ENCODE data around the gene CD164L2. TPM values are rescaled to one million over a fixed set of nuclear protein-coding genes. Genes with fewer than 3 reads are reported as not detected.
A peak's percentile ranks its signal among the peaks of the same experiment; 100 is the strongest.

CD164L2 gene
- total RNA-seq, 2 experiments from 2014 or later, result not detected

DNA sequence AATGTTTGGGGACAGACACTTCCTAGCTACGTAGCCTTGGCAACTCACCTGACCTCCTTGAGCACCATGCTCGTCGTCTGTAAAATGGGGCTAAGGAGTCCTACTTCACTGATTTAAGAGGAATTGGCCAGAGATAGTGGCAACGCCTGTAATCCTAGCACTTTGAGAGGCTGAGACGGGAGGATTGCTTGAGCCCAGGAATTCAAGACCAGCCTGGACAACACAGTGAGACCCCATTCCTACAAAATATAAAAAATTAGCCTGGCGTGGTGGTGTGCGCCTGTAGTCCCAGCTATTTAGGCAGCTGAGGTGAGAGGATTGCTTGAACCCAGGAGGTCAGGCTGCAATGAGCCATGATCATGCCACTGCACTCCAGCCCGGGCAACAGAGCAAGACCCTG is 36.8 kb downstream of the CD164L2 start:
- ChIA-PET POLR2A (no interaction called here), CTCF (interaction anchor here (0.6 to 9.0 kb wide), 6 partner anchors 11 to 379 kb away, joined by 3 to 68 read pairs (median 6); partner anchors contain the start of gene MAP3K6)
- no peak overlapping the region for H3K27ac Mint-ChIP-seq
- peaks cover 22% of the 10 kb centered on the region for H3K36me3 Mint-ChIP-seq (ENCODE audit: low read depth)
- DNase-seq, result no peak
- no peak overlapping the region for H3K4me3 Mint-ChIP-seq
- H3K9me3 Mint-ChIP-seq, result no peaks in the 10 kb centered on the region
- peaks cover 34% of the 10 kb centered on the region for H3K4me1 Mint-ChIP-seq
- no peaks in the 10 kb centered on the region for H3K27me3 Mint-ChIP-seq

DNA sequence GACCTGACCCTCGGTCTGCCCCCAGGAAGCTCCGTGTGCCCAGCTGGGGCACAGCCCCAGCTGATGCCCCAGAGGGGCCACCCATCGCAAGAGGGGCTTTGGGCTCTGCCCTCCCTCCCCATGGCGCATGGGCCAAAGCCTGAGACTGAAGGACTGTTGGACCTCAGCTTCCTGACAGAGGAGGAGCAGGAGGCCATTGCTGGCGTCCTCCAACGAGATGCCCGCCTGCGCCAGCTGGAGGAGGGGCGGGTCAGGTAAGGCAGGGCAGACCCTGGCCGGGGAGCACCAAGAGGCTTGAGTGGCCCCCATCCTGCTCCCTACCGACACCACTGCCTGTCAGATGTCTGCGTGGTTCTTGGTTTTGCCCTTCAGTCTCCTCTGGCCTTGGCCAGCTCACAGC is 37.9 kb downstream of the CD164L2 start:
- DNase-seq, result no peak
- no peak overlapping the region for H3K27ac Mint-ChIP-seq
- CTCF ChIA-PET, result interaction anchor here (0.5 to 9.0 kb wide), 8 partner anchors 11 to 884 kb away, joined by 3 to 68 read pairs (median 4); partner anchors contain the start of gene MAP3K6
- POLR2A ChIA-PET, result no interaction called here
- H3K4me3 Mint-ChIP-seq, result peak overlapping the region; percentile 61
- peaks cover 22% of the 10 kb centered on the region for H3K36me3 Mint-ChIP-seq (ENCODE audit: low read depth)
- no peaks in the 10 kb centered on the region for H3K27me3 Mint-ChIP-seq
- peaks cover 42% of the 10 kb centered on the region for H3K4me1 Mint-ChIP-seq
- H3K9me3 Mint-ChIP-seq, result no peaks in the 10 kb centered on the region

DNA sequence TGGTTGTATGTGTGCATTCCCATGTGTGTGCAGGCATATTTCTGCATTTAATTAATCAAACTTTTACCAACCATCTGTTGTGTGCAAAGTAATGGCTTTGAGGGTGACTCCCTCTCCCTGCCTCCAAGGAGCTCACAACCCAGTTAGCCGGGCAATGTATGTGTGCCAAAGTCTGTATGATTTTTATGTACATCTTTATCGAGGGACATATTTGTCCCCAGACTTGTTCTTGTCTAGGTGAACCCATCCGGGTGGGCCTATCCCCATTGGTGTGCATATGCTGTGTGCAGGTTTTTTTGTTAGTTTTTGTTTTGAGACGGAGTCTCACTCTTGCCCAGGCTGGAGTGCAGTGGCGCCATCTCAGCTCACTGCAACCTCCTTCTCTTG is 39.5 kb downstream of the CD164L2 start:
- no peaks in the 10 kb centered on the region for H3K27me3 Mint-ChIP-seq
- H3K9me3 Mint-ChIP-seq, result no peaks in the 10 kb centered on the region
- H3K27ac Mint-ChIP-seq, result peak overlapping the region; percentile 89
- no peak for DNase-seq
- peaks cover 22% of the 10 kb centered on the region for H3K36me3 Mint-ChIP-seq (ENCODE audit: low read depth)
- peak overlapping the region; percentile 84 for H3K4me3 Mint-ChIP-seq
- ChIA-PET CTCF (interaction anchor here (1.0 to 9.0 kb wide), 7 partner anchors 9 to 43 kb away, joined by 3 to 68 read pairs (median 4); partner anchors contain the start of gene MAP3K6), POLR2A (interaction anchor here (0.7 kb wide), 1 partner anchor 10 kb away, joined by 4 read pairs; no protein-coding TSS in a partner anchor)
- H3K4me1 Mint-ChIP-seq, result peaks cover 50% of the 10 kb centered on the region

DNA sequence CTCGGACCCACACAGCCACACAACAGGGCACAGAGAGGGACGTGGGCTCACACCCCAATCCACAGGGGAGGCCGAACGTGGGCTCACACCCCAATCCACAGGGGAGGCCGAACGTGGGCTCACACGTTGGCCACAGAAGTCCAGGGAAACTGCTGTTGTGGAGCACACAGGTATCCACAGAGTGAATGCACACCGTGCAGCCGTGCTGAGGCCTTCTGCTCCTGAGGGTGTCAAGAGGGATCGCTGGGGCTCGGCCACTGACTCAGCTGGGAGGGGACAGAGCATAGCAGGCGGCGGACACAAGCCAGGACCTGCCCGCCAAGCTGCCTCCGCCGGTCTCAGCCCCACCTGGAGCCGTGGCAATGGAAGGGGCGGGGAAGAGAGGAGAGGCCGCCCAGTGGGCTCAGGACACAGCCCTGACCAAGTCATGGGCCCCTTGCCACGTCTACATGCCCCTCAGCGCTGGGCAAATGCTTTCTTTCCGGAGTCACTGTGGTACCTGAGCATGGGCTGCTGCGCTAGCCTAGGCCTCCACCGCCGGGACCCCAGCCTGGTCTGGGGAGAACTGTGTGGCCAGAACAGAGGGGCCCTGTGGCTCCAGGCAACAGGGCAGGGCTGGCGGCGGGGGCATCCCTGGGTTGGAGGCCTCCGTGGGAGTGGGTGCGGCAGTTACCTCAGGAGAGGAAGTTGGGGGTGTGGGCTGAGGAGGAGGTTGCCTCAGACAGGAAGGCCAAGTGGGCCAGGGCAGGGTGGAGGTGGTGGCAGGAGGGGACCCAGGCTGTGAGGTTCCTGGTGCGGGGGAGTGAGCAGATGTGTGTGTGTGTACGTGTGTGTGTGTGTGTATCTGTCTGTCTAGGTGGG is 40.1 kb downstream of the CD164L2 start:
- Mint-ChIP-seq H3K27me3 (no peaks in the 10 kb centered on the region), H3K4me1 (peaks cover 50% of the 10 kb centered on the region), H3K27ac (peak overlapping the region; percentile 89), H3K36me3 (ENCODE audit: low read depth) (peaks cover 22% of the 10 kb centered on the region), H3K4me3 (peak overlapping the region; percentile 84), H3K9me3 (no peaks in the 10 kb centered on the region)
- POLR2A ChIA-PET, result interaction anchor here (0.7 kb wide), 1 partner anchor 11 kb away, joined by 4 read pairs; no protein-coding TSS in a partner anchor
- DNase-seq, result peak; percentile 85
- CTCF ChIA-PET, result interaction anchor here (0.6 to 9.0 kb wide), 8 partner anchors 10 to 151 kb away, joined by 3 to 68 read pairs (median 4); partner anchors contain the start of gene MAP3K6

DNA sequence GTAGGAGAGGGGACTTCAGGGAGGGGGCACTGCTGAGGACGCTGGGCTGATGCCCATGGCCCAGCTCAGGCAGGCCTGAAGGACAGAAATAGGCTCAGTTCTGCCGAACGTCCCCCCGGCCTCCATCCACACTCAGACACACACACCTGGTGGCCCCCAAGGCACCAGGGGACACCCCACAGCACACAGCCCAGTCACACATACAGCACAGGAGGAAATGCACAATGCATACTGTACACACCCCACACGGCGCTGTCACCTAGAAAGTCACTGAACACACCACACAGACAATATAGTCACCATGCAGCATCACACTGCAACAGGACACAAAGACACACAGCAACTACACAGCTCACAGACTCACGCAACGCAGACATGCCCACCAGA is 40.7 kb downstream of the CD164L2 start:
- Mint-ChIP-seq H3K9me3 (no peaks in the 10 kb centered on the region), H3K4me3 (peak overlapping the region; percentile 84), H3K27ac (peak overlapping the region; percentile 89), H3K27me3 (no peaks in the 10 kb centered on the region), H3K4me1 (peaks cover 47% of the 10 kb centered on the region), H3K36me3 (ENCODE audit: low read depth) (peaks cover 21% of the 10 kb centered on the region)
- ChIA-PET POLR2A (no interaction called here), CTCF (interaction anchor here (0.6 to 9.0 kb wide), 4 partner anchors 10 to 47 kb away, joined by 3 to 68 read pairs (median 12); no protein-coding TSS in a partner anchor)
- peak; percentile 51 for DNase-seq

DNA sequence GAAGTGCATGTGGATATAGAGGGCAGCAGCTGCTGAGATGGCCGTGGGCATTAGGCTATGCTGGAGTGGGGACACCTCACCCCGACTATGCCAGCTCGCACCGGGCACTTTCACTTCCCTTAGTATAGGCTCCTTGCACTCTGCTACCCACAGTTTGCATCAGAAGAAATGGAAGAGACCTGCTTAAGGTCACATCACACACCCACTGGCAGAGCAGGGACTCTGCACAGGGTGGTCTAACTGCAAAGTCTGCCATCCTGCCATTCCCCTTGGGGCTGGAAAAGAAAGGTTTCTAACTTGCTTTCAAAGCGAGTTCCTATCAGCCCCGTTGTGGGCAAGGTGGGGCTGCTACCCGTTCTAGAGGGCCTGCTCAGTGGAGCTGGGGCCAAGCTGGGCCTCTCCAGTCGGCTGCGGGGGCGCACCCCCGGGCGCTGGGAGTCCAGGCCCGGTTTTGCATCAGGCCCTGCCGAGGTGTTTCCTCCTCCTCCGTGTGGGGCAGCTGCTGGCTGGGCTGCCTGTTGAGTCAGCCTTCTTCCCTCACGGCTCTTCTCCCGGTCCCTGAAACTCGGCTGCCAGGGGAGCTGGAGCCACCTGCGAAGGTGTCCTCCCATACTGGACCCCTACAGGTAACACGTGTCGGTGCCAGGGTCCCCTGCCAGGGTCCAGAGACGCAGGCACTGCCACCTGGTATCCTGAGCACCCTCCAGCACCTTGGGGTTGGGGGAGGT is 41.4 kb downstream of the CD164L2 start, which contains the start of gene SYTL1:
Gene SYTL1 (plus strand): TSS at position 498 of the 728 bp plus-strand sequence. CDS start 3,313 bp downstream, outside the sequence.
- POLR2A ChIA-PET, result no interaction called here
- H3K4me3 Mint-ChIP-seq, result peak within 1 kb of the TSS; percentile 84
- peak; percentile 72 for DNase-seq
- peaks cover 19% of the 10 kb centered on the region for H3K36me3 Mint-ChIP-seq (ENCODE audit: low read depth)
- no peaks in the 10 kb centered on the region for H3K9me3 Mint-ChIP-seq
- CTCF ChIA-PET, result interaction anchor here (0.6 to 9.0 kb wide), 6 partner anchors 9 to 47 kb away, joined by 3 to 68 read pairs (median 4); partner anchors contain the start of gene MAP3K6
- H3K27me3 Mint-ChIP-seq, result no peaks in the 10 kb centered on the region
- H3K27ac Mint-ChIP-seq, result peak within 1 kb of the TSS; percentile 89
- peaks cover 44% of the 10 kb centered on the region for H3K4me1 Mint-ChIP-seq

DNA sequence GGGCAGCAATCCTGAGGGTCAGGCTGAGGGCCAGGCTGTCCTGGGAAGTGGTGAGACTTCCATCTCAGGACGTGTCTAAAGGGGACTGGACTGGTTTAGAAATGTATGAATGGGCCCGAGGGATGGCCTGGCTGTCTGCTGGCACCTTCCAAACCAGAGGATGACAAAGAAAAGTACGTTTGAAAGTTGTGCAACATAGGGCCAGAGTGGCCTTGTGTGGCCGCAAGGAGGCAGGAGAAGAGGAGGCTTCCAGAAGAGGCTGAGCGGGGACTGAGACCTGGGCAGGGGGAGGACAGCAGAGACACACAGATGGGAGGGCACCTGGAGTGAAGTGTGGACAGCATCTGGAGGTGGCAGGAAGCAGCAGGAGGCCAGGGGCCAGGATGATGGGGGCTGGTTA is 43.9 kb downstream of the CD164L2 start:
- Mint-ChIP-seq H3K4me1 (peaks cover 32% of the 10 kb centered on the region), H3K9me3 (no peaks in the 10 kb centered on the region), H3K4me3 (no peak overlapping the region), H3K27me3 (no peaks in the 10 kb centered on the region), H3K36me3 (ENCODE audit: low read depth) (peaks cover 20% of the 10 kb centered on the region), H3K27ac (peak overlapping the region; percentile 59)
- POLR2A ChIA-PET, result no interaction called here
- DNase-seq, result no peak
- CTCF ChIA-PET, result interaction anchor here (0.9 to 9.0 kb wide), 4 partner anchors 12 to 18 kb away, joined by 3 to 68 read pairs (median 4); no protein-coding TSS in a partner anchor

DNA sequence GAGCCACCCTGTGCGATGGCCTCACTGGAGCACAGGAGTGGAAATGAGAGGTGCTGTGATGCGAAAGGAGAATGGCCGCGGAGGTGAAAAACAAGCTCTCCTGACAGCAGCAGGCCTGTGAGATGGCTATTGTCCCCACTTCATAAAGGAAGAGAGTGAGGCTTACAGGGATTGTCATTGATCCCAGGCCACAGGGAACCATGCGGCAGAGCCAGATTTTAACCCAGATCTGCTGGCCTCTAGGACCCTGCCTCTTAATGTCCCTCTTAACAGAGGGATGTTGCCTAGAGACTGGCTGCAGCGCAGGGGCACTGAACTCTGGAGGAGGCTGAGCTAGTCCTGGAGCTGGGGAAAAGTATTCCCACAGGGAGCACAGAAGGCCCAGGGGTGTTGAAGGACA is 44.4 kb downstream of the CD164L2 start:
- Mint-ChIP-seq H3K4me3 (no peak overlapping the region), H3K36me3 (ENCODE audit: low read depth) (peaks cover 25% of the 10 kb centered on the region), H3K27me3 (no peaks in the 10 kb centered on the region), H3K9me3 (no peaks in the 10 kb centered on the region), H3K4me1 (peaks cover 29% of the 10 kb centered on the region), H3K27ac (peak overlapping the region; percentile 73)
- ChIA-PET POLR2A (no interaction called here), CTCF (interaction anchor here (1.2 to 9.0 kb wide), 3 partner anchors 14 to 18 kb away, joined by 3 to 68 read pairs (median 3); no protein-coding TSS in a partner anchor)
- DNase-seq, result no peak

DNA sequence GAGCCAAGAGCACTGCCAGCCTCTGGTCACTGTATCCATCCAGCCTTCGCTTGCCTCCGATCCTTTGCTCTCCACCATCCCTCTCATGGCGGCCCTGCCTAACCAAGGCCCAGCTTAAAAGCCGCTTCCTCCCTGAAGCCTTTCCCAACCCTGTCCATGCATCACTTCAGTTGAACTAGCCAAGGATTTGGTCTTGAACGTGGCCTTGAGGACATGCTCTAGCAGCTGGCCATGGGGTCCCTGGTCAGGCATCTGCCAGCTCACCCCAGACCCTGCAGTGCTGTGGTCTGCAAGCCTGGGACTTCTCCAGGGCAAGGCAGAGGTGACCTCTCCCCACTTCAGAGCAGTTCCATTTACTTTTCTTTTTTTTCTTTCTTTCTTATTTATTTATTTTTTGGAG is 46.4 kb downstream of the CD164L2 start:
- no peak overlapping the region for H3K27ac Mint-ChIP-seq

DNA sequence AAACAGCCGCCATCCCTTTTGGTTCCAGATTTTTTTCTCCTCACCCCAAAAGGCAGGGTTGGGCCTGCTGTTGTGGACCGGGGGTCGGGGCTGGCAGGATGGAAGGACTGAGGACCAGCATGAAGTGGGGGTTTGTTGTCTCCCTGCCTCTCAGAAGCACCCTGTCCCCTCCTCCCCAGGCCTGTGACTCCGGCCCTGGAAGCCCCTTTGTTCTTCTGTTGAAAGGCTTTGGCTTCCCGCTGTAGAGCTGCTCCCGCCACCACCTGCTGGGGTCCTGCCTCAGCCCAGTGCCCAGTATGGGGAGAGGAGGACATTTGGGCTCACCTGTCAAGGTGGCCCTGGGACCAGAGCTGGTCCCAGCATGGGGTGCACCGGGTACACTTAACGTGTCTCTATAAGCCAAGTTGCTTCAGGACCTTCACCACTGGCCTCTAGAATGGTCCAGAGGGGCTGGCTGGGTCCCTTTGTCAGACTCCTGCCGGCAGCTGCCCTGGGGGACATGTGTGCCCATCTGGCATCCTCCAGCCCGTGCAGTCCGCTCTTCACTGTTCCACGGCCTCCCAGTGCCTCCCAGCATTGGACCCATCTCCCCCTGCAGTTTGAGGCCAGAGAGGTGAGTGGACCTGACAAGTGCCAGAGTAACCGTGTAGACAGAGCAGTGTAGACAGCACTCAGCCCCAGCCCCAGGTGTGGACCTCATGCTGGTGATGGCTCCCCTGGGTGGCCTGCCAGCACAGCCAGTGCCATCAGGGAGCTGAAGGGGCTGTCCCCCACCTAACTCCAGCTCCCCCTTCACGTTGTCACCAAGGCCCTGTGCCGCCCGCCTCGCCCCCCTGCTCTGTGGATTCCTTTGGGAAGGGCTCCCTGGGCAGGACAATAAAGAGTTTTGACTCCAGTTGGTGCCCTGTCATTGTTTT is 47.4 kb downstream of the CD164L2 start:
- peaks cover 36% of the 10 kb centered on the region for H3K36me3 Mint-ChIP-seq (ENCODE audit: low read depth)
- H3K27me3 Mint-ChIP-seq, result no peaks in the 10 kb centered on the region
- DNase-seq, result no peak
- H3K9me3 Mint-ChIP-seq, result no peaks in the 10 kb centered on the region
- no peak overlapping the region for H3K27ac Mint-ChIP-seq
- H3K4me3 Mint-ChIP-seq, result no peak overlapping the region
- ChIA-PET POLR2A (no interaction called here), CTCF (interaction anchor here (1.1 to 1.9 kb wide), 6 partner anchors 21 to 60 kb away, joined by 3 to 8 read pairs (median 4); partner anchors contain the start of gene MAP3K6)
- H3K4me1 Mint-ChIP-seq, result peaks cover 33% of the 10 kb centered on the region

More for the DNA sequence above, 46.4 kb downstream of the CD164L2 start:
- H3K4me1 Mint-ChIP-seq, result peaks cover 38% of the 10 kb centered on the region
- peaks cover 33% of the 10 kb centered on the region for H3K36me3 Mint-ChIP-seq (ENCODE audit: low read depth)
- H3K9me3 Mint-ChIP-seq, result no peaks in the 10 kb centered on the region
- CTCF ChIA-PET, result interaction anchor here (1.1 to 1.7 kb wide), 6 partner anchors 12 to 59 kb away, joined by 3 to 4 read pairs (median 4); partner anchors contain the start of gene MAP3K6
- POLR2A ChIA-PET, result no interaction called here
- DNase-seq, result no peak
- H3K4me3 Mint-ChIP-seq, result no peak overlapping the region
- no peaks in the 10 kb centered on the region for H3K27me3 Mint-ChIP-seq

DNA sequence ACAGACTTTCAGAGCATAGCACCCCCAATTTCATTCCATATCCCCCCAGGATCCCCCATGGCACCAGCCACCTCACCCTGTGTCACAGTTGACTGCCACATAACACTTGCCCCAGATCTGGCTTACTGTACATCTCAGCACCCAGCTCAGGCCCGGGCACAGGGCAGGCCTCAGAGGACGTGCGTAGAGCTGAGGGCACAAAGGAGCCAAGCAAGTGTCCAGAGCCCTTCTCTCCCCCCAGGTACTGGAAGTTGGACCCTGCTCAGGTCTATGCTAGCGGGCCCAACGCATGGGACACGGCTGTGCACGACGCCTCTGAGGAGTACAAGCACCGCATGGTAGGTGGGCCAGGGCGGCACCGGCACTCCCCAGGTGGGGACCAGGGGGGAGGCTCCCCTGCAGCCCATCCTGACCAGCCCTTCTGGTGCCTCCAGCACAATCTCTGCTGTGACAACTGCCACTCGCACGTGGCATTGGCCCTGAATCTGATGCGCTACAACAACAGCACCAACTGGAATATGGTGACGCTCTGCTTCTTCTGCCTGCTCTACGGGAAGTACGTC is 49.3 kb downstream of the CD164L2 start:
- DNase-seq, result no peak
- Mint-ChIP-seq H3K27me3 (no peaks in the 10 kb centered on the region), H3K4me3 (no peak overlapping the region), H3K27ac (no peak overlapping the region), H3K4me1 (peaks cover 19% of the 10 kb centered on the region), H3K36me3 (ENCODE audit: low read depth) (peaks cover 36% of the 10 kb centered on the region), H3K9me3 (no peaks in the 10 kb centered on the region)
- CTCF ChIA-PET, result interaction anchor here (0.8 to 3.4 kb wide), 12 partner anchors 8 to 266 kb away, joined by 3 to 29 read pairs (median 7); partner anchors contain the start of genes MAP3K6 and SYTL1
- POLR2A ChIA-PET, result no interaction called here

Measured in activated CD4-positive, alpha-beta T cell treated with anti-CD3 and anti-CD28 coated beads, Interleukin-2, amount 10 ng/mL, durations not matched to agents 7 days and 5 days (primary cell).